Heart right ventricle (tissue), 16 donors: ENCODE measurements around the gene ADAMTS2. TPM values are rescaled to one million over a fixed set of nuclear protein-coding genes. Genes with fewer than 3 reads are reported as not detected.

Source experiments
- ATAC-seq, 8 donors: fragments of 200-7000 bp; cut with Tn5 transposase; one replicate each; pipeline ENCODE4 v1.9.1; 2020; ENCODE audit warnings: mild to moderate bottlenecking in 8 of 8, moderate library complexity in 8 of 8, moderate number of reproducible peaks in 1 of 8
- DNase-seq, 2 donors: peaks; one replicate each; pipeline ENCODE4 v3.0.0-alpha.2; 2020
- H3K27ac ChIP-seq, 10 donors: fragments of 200-600 bp; sonication (generic) in 2 of 10; one replicate each; pipeline versions ENCODE4 v1.5.0 to v1.8.0; 2020 to 2022; ENCODE audit warnings: mild to moderate bottlenecking in 3 of 10
- H3K27me3 ChIP-seq, 7 donors: fragments of 200-600 bp; one replicate each; pipeline ENCODE4 v1.8.0; 2021 to 2022; ENCODE audit warnings: mild to moderate bottlenecking in 2 of 7
- H3K36me3 ChIP-seq, 9 donors: fragments of 200-600 bp; sonication (generic) in 1 of 9; one replicate each; pipeline versions ENCODE4 v1.5.0 to v1.8.0; 2020 to 2022; ENCODE audit warnings: mild to moderate bottlenecking in 2 of 9
- H3K4me1 ChIP-seq, 9 donors: fragments of 200-600 bp; sonication (generic) in 1 of 9; one replicate each; pipeline versions ENCODE4 v1.5.0 to v1.8.0; 2020 to 2022; ENCODE audit warnings: mild to moderate bottlenecking in 4 of 9
- H3K4me3 ChIP-seq, 10 donors: fragments of 200-600 bp; sonication (generic) in 2 of 10; one replicate each; pipeline versions ENCODE4 v1.5.0 to v1.8.0; 2020 to 2022; ENCODE audit warnings: mild to moderate bottlenecking in 7 of 10, moderate library complexity in 2 of 10
- H3K9me3 ChIP-seq, 11 donors: fragments of 200-600 bp in 10 of 11; sonication (generic) in 2 of 11; one replicate each; pipeline versions ENCODE4 v1.5.0 to v1.8.0; 2013 to 2022; ENCODE audit warnings: mild to moderate bottlenecking in 2 of 11, control low read depth in 1 of 11, moderate library complexity in 1 of 11
- CTCF ChIP-seq, 9 donors: fragments of 200-600 bp; sonication (generic) in 2 of 9; IDR thresholded peaks; one replicate each; pipeline versions ENCODE4 v1.5.0 to v1.8.0; 2021 to 2022; ENCODE audit warnings: antibody characterized with exemption in 9 of 9, mild to moderate bottlenecking in 5 of 9, moderate library complexity in 1 of 9
- WGBS, 2 donors: extraction: QIAGEN DNeasy Blood & Tissue Kit; methylation state at CpG; one replicate each; pipeline ENCODE4 v1.1.7; 2013; ENCODE audit warnings: inconsistent platforms in 1 of 2; 5-methylcytosine and 5-hydroxymethylcytosine counted together
- intact Hi-C, 10 donors: fragments of 100-400 bp; cut with DNase I; formaldehyde crosslinking; loops; one replicate each; pipeline versions ENCODE4 v1.11.1 to v1.14.2; 2022
- polyA plus RNA-seq, 2 donors: library from polyadenylated mRNA; stranded (reverse); fragments of 200-250 nt; gene quantifications; one replicate each; pipeline ENCODE4 v1.2.3, GENCODE V29; 2013
- total RNA-seq, 10 donors: library from RNA; stranded (reverse); fragmentation: NEBNext Ultra II Directional in 3 of 10; extraction: Animal tissue kit (Norgen Biotek cat#: 25700) in 3 of 10; gene quantifications; one replicate each; pipeline versions ENCODE4 v1.2.1 to v1.2.4, GENCODE V29; 2021 to 2023
- donor health status: Arrhythmogenic right ventricular cardiomyopathy.
- donor health status: ischemic (EF 13 %, LVEDD 7.1; RV severe dilation, severe dysfunction).
- donor health status: healthy with polysubstance abuse.
- donor health status: DM: no; HTN: yes; CAD: no.
- donor health status: DM: no; HTN: no; CAD: no.
- donor health status: ischemic (EF 25% LVEDD 6.9; RV normal size, moderate dysfunction).
- donor health status: ischemic (EF 25% LVEDD 5.7; RV mildly dilated, moderate dysfunction).
- donor health status: healthy.
- donor health status: DM: yes; HTN: yes; CAD: no.
- donor health status: Ischemic cardiomyopathy.
- donor health status: ischemic (EF 35%, LVEDD 5.7; RV mildly dilated, moderate dysfunction).
- donor health status: nonischemic (EF 11% LVEDD 7.7; RV severe dilation, severe dysfunction).
- donor health status: DM: yes; HTN: yes; CAD: no.
- donor health status: PGD.
- donor health status: ischemic (EF 29% LVEDD 5.4; RV normal size, mild dysfunction).
- donor health status: nonischemic (EF 23%, LVEDD 6.1; RV moderate dilation, normal function).

Gene ADAMTS2
- total and polyA plus RNA-seq, 12 donors = 1.7 to 13.5 (median 3.9) TPM

GRCh38 chr5:179343021-179343718 lies 2.1 kb downstream of the ADAMTS2 start:
- intact Hi-C loops = loop anchor here in 7 of 10 donors (5.0 to 10.0 kb wide), 4 partner anchors 168 to 178 kb away; no protein-coding TSS in a partner anchor
- Histone ChIP-seq H3K4me3 (peak overlapping the region; percentile 32 to 66 (median 60)), H3K27me3 (peaks cover 7 to 83% (median 55%) of the 10 kb centered on the region in 7 donors)

GRCh38 chr5:179342577-179342976 lies 2.7 kb downstream of the ADAMTS2 start:
- WGBS, 2 donors = 46 to 49% methylated on average over 13 of the region's 13 CpGs
- H3K27ac ChIP-seq = no peak overlapping the region
- ATAC-seq (peak in 5 of 8 donors; percentile 14 to 60 (median 38)), DNase-seq (no peak)
- no peaks in the 10 kb centered on the region for H3K9me3 ChIP-seq
- H3K4me1 ChIP-seq = peaks cover 8 to 37% (median 19%) of the 10 kb centered on the region in 9 donors
- H3K36me3 ChIP-seq = peaks cover 0 to 8% (median 0%) of the 10 kb centered on the region in 9 donors
- peaks cover 7 to 79% (median 54%) of the 10 kb centered on the region in 7 donors for H3K27me3 ChIP-seq
- H3K4me3 ChIP-seq = peak overlapping the region in 3 of 10 donors; percentile 7 to 64 (median 64)
- intact Hi-C loops = loop anchor here in 7 of 10 donors (5.0 to 10.0 kb wide), 4 partner anchors 168 to 178 kb away; no protein-coding TSS in a partner anchor
- TF ChIP-seq CTCF (IDR thresholded peaks at IDR 0.05) = peak in 5 of 9 donors; percentile 7 to 42 (median 29)

More at GRCh38 chr5:179343021-179343718, 2.1 kb downstream of the ADAMTS2 start:
- no peak for DNase-seq
- Histone ChIP-seq H3K36me3 (peaks cover 0 to 6% (median 0%) of the 10 kb centered on the region in 9 donors), H3K9me3 (no peaks in the 10 kb centered on the region), H3K27ac (peak overlapping the region in 1 of 10 donors; percentile 6), H3K4me1 (peaks cover 8 to 37% (median 19%) of the 10 kb centered on the region in 9 donors)
- no peak for TF ChIP-seq CTCF (IDR thresholded peaks at IDR 0.05)
- 24 to 33% methylated on average over 20 of the region's 20 CpGs for WGBS, 2 donors
- ATAC-seq = no peak

- no peak for DNase-seq
- 89 to 90% methylated on average over 8 of the region's 8 CpGs for WGBS, 2 donors
- Histone ChIP-seq H3K27me3 (peaks cover 7 to 75% (median 54%) of the 10 kb centered on the region in 7 donors), H3K9me3 (no peaks in the 10 kb centered on the region), H3K4me1 (peaks cover 8 to 27% (median 18%) of the 10 kb centered on the region in 9 donors), H3K36me3 (peaks cover 0 to 10% (median 0%) of the 10 kb centered on the region in 9 donors), H3K27ac (no peak overlapping the region), H3K4me3 (no peak overlapping the region)
- ATAC-seq = no peak
- intact Hi-C loops = loop anchor here in 7 of 10 donors (5.0 to 10.0 kb wide), 4 partner anchors 166 to 176 kb away; no protein-coding TSS in a partner anchor
- TF ChIP-seq CTCF (IDR thresholded peaks at IDR 0.05) = no peak
Observed at GRCh38 chr5:179340465-179340864, 4.8 kb downstream of the ADAMTS2 start.

GRCh38 chr5:179339996-179340395 lies 5.3 kb downstream of the ADAMTS2 start:
- no peak for ATAC-seq

More at GRCh38 chr5:179339996-179340395, 5.3 kb downstream of the ADAMTS2 start:
- TF ChIP-seq CTCF (IDR thresholded peaks at IDR 0.05) = no peak
- DNase-seq = no peak
- Histone ChIP-seq H3K9me3 (no peaks in the 10 kb centered on the region), H3K4me3 (no peak overlapping the region), H3K27ac (no peak overlapping the region), H3K36me3 (peaks cover 0 to 10% (median 0%) of the 10 kb centered on the region in 9 donors), H3K4me1 (peaks cover 8 to 27% (median 18%) of the 10 kb centered on the region in 9 donors), H3K27me3 (peaks cover 6 to 75% (median 54%) of the 10 kb centered on the region in 7 donors)
- intact Hi-C loops = loop anchor here in 7 of 10 donors (5.0 to 10.0 kb wide), 4 partner anchors 165 to 175 kb away; no protein-coding TSS in a partner anchor
- WGBS, 2 donors = 91 to 92% methylated on average over 10 of the region's 10 CpGs
